Measurements from ENCODE around the gene RNPEPL1. TPM values are rescaled to one million over a fixed set of nuclear protein-coding genes. Genes with fewer than 3 reads are reported as not detected.

RNPEPL1 gene
- total and polyA plus RNA-seq, 10 of the 15 experiments (the other 5 are each of a cell fraction or from before 2014, with no cell fraction given), result 0.24 to 49.5 (median 6.8) TPM

- no peak for TF ChIP-seq POLR2AphosphoS2 (IDR thresholded peaks at IDR 0.05; ENCODE audit: low read depth, low read length)
- no peak for TF ChIP-seq BMI1 (IDR thresholded peaks at IDR 0.05; ENCODE audit: borderline replicate concordance)
- no peak for TF ChIP-seq ASH2L (IDR thresholded peaks at IDR 0.05; ENCODE audit: borderline replicate concordance, low read depth)
- TF ChIP-seq SUPT20H (IDR thresholded peaks at IDR 0.05; ENCODE audit: borderline replicate concordance, control insufficient read depth, low read depth, low read length), result no peak
- no peak for TF ChIP-seq MLLT1 (IDR thresholded peaks at IDR 0.05)
- no peak for TF ChIP-seq E2F4 (IDR thresholded peaks at IDR 0.05; ENCODE audit: low read depth, low read length)
- TF ChIP-seq EED (IDR thresholded peaks at IDR 0.05; ENCODE audit: low read depth), result 0 out of 2 replicates have a peak, but pooled peaks have one; percentile 26
- TF ChIP-seq RAD51 (IDR thresholded peaks at IDR 0.05), result no peak
- no peak for TF ChIP-seq WRNIP1 (IDR thresholded peaks at IDR 0.05; ENCODE audit: borderline replicate concordance, low read depth, low read length)
- 0 out of 2 replicates have a peak, but pooled peaks have one; percentile 13 for TF ChIP-seq NFIC (IDR thresholded peaks at IDR 0.05; ENCODE audit: low read depth, low read length)
- TF ChIP-seq SMAD5 (IDR thresholded peaks at IDR 0.05; ENCODE audit: low read depth), result no peak
- TF ChIP-seq PAX5 (IDR thresholded peaks at IDR 0.05; ENCODE audit: borderline replicate concordance, low read depth, low read length), result peak; percentile 85; the same call in 1 of the 2 replicates
- no peak for TF ChIP-seq REST (IDR thresholded peaks at IDR 0.05; ENCODE audit: low read depth, low read length)
- TF ChIP-seq EP300 (IDR thresholded peaks at IDR 0.05; ENCODE audit: borderline replicate concordance in 1 of 2, control insufficient read depth in 1 of 2, low read depth in 2 of 2, low read length in 2 of 2), result no peak
- TF ChIP-seq CHD2 (IDR thresholded peaks at IDR 0.05; ENCODE audit: borderline replicate concordance, low read depth, low read length), result no peak
- no TSS peak for BruUV-seq (replicated peaks)
- intact Hi-C loops (cut with micrococcal nuclease; ENCODE audit: unreplicated experiment) (no loop called here), in situ Hi-C loops (cut with MboI) (no loop called here)
- no peaks in the 10 kb centered on the region; the same call in none of the 2 replicates for H3K79me2 ChIP-seq (ENCODE audit: control insufficient read depth, insufficient read depth, low read length)
- H3K27me3 ChIP-seq (replicated peaks in 1 of 2; ENCODE audit: control insufficient read depth in 2 of 2, insufficient read depth in 2 of 2, low read length in 1 of 2), result no peaks in the 10 kb centered on the region
- FAIRE-seq (no peak), ATAC-seq (peak; percentile 73), DNase-seq (ENCODE audit: low read depth, low spot score) (no peak)
- 0% methylated on average over 1 of the region's 1 CpG for WGBS (ENCODE audit: insufficient coverage, insufficient replicate concordance, low lambda C conversion rate, missing lambda C conversion rate)
- ChIA-PET RAD21 (ENCODE audit: unreplicated experiment) (interaction anchor here (1.7 to 2.2 kb wide), 2 partner anchors 14 to 38 kb away, joined by 5 to 17 read pairs; no protein-coding TSS in a partner anchor), CTCF (interaction anchor here (1.4 to 1.9 kb wide), 3 partner anchors 28 to 38 kb away, joined by 4 to 6 read pairs (median 4); no protein-coding TSS in a partner anchor), SMC1A (ENCODE audit: uncharacterized antibody, unreplicated experiment) (interaction anchor here (0.6 to 2.3 kb wide), 7 partner anchors 12 to 104 kb away, joined by 3 to 12 read pairs (median 3); no protein-coding TSS in a partner anchor), POLR2A (interaction anchor here (0.8 to 1.7 kb wide), 4 partner anchors 12 to 38 kb away, joined by 3 to 7 read pairs (median 4); no protein-coding TSS in a partner anchor)
- peak overlapping the region; percentile 46; the same call in 1 of the 2 replicates for H3K27ac ChIP-seq (ENCODE audit: control insufficient read depth, insufficient read depth)
- peaks cover 15% of the 10 kb centered on the region; the same call in 1 of the 2 replicates for H3K4me1 ChIP-seq (ENCODE audit: control insufficient read depth, insufficient read depth, low read length)
- H4K20me1 ChIP-seq (ENCODE audit: control insufficient read depth, insufficient read depth), result no peaks in the 10 kb centered on the region
- no peaks in the 10 kb centered on the region; the same call in 2 of the 3 replicates for H3K9me3 ChIP-seq (replicated peaks; ENCODE audit: control insufficient read depth, insufficient read depth, low read length)
- H2AFZ ChIP-seq (ENCODE audit: control insufficient read depth, low read depth, low read length), result no peak overlapping the region
- H3K36me3 ChIP-seq (ENCODE audit: control insufficient read depth in 2 of 2, insufficient read depth in 2 of 2, low read length in 1 of 2), result peaks cover 0 to 11% of the 10 kb centered on the region in 2 experiments; a peak in 1 of 4 replicates
- H3K9ac ChIP-seq (ENCODE audit: control insufficient read depth, insufficient read depth, low read length), result no peak overlapping the region
- H3K4me2 ChIP-seq (ENCODE audit: control insufficient read depth, insufficient read depth), result no peak overlapping the region
- H3K4me3 ChIP-seq, result no peak overlapping the region
Observed at GRCh38 chr2:240551811-240552210, 16.5 kb upstream of the RNPEPL1 start.

All from GM12878 (cell line).